GM18870 (cell line): ENCODE results near the gene EPGN.

Experiments
- ATAC-seq: cut with Tn5 transposase; IDR thresholded peaks from one replicate; pipeline ENCODE4 v1.9.1; 2021; ENCODE audit warnings: moderate library complexity; ENCODE audit not compliant: unreplicated experiment

Gene EPGN

GRCh38 chr4:74307170-74307569, 1.1 kb upstream of the EPGN start:
- ATAC-seq: no peak

DNA sequence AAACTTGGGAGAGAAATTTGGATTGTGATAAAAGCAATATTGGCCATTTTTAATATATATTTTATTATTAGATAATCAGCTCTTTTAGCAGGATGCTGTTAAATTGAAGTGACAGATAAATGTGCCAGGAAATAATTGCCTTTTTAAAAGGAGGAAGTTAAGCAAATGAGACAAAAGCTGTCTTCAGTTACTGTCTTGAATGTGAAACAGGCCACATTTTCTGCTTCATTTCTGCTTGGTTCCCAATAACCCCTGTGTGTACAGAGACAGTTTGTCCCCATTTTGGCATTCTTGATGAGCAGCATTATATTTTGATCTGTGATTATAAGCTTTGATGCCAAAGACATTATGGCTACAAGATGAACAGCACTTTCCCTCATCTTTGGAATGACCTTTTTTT, 953 bp downstream of the EPGN start:
- no peak for ATAC-seq

GRCh38 chr4:74311696-74312313, 3.5 kb downstream of the EPGN start:
- peak; percentile 59 for ATAC-seq

- no peak for ATAC-seq
Observed at GRCh38 chr4:74314329-74314728, 6.1 kb downstream of the EPGN start.

- ATAC-seq: no peak
Observed at GRCh38 chr4:74314944-74315343, 6.7 kb downstream of the EPGN start.

DNA sequence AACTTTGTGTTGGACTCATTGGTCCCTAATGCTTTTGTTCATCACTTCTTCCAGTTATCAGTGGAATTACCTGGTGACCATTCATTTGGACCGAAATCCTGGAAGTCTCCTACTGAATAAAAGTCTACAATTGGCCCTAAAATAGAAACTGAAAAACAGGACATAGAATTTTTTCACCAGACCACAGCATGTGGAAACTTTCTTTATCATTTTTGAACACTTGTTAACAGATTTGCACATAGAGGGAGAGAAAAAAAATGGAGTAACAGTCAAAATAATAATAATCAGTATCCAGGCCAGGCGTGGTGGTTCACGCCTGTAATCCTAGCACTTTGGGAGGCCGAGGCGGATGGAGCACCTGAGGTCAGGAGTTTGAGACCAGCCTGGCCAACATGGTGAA, 7.1 kb downstream of the EPGN start:
- no peak for ATAC-seq

GRCh38 chr4:74316397-74316796, 8.1 kb downstream of the EPGN start:
- ATAC-seq: no peak

GRCh38 chr4:74317616-74318246, 9.5 kb downstream of the EPGN start:
- ATAC-seq: no peak

DNA sequence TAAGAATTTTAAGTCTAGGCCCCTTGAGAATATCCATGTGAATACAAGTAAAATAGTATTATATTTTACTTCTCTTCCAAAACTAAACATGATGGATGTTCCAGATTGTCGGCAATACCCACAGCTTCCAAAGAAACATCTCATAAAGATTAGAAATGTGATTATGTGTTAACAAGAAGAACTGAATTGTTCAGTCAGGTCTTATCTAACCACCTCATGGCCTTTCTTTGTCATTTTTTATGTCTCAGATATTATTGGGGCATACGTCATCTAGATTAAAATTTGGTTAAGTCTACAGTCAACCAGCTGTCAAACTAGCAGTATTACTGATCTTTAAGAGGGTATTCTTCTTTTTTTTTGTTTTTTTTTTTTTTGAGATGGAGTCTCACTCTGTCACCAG, 10.0 kb downstream of the EPGN start:
- no peak for ATAC-seq

DNA sequence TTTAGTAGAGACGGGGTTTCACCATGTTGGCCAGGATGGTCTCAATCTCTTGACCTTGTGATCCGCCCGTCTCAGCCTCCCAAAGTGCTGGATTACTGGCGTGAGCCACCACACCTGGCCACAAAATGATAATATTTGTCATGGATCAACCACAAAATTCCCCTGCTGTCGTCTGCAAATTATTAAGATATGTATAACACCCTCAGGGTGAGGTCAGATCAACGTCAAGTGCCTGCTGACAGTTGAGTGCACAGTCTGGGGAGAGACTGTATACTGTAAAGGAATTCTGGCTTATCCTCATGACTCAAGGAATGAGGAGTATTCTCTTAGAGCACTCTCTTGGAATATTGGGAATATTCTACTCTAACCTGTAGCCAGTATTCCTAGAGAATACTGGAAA, 11.2 kb downstream of the EPGN start:
- no peak for ATAC-seq

DNA sequence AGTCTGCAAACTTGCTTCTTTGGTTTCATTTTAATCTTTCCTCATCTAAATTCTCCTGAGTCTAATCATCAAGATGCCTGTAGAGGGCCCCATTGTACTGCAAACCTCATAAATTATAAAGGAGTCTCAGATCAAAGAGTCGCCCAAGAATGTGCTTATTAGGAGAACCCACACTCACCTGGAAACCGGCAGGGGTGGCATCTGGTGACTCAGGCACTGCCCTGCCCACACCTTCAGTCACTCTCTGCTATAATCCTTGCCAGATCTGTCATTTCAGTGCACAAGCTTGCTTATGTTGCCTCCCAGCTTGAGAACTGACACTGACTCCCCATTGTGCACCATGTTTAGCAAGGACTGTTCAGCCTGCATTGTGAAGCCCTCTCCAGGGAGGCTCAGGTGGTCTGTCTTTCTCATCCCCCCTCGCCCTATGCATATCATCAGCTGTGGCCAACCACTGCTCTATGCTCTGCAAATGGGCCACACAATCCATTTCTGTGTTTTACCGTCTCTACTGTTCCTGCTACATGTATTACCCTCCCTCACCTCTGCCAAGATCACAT, 12.4 kb downstream of the EPGN start:
- ATAC-seq: peak; percentile 87

- ATAC-seq: no peak
Observed at GRCh38 chr4:74322301-74322700, 14.0 kb downstream of the EPGN start.

DNA sequence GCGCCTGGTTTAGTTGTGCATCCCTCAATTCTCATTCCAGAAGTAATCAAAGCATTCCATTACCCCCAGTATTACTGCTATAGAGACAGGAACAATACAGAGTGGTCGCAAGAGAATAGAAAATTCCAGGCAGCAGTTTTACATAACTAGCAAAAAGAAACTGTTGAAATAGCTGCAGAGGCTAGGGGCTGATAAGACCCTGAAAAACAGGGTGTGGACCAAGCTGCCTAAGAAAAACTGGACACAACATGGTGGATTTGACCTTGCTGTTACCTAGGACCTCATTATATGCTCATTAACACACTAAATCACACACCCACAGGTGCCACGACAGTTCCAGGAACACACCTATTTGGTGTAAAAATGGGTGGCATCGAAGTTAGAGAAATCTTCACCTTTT, 15.4 kb downstream of the EPGN start:
- ATAC-seq: no peak

DNA sequence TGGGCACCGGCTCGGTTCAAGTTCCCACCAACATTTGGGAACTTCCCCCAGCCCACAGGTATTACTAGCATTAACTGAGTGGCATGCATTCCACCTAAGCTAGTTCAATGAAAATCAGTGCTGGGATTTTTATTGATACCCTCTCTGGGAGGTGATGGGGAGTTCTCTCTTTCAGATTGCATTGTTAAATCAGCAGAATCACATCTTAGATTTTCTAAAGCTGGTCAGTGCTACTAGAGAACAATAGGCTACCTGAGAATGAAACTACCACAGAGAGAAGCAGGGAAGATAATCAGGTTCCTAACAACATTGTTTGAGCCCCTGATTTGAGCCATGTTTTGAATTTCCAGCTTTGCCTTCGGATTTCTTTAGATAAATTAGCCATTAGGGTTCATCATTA, 16.0 kb downstream of the EPGN start:
- ATAC-seq: no peak

GRCh38 chr4:74325886-74326285, 17.6 kb downstream of the EPGN start:
- ATAC-seq: no peak

- no peak for ATAC-seq
Observed at GRCh38 chr4:74327762-74328161, 19.5 kb downstream of the EPGN start.

GRCh38 chr4:74328501-74328900, 20.2 kb downstream of the EPGN start:
- ATAC-seq: no peak

DNA sequence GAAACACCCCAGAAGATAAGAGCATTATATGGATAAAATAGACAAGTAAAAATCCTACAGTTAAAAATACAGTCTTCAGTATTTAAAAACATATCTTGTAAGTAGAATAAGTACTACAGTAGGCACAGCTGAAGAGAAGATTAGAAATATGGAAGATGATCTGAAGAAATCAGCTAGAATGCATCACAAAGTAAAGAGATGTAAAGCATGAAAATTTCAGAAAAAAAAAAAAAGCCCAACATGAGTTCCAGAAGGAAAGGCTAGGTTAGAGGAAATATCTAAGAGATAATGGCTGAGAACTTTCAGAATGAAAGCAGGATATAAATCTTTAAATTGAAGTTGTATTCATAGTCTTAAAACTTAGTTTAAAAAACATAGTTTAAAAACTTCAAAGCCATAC, 21.0 kb downstream of the EPGN start:
- no peak for ATAC-seq

DNA sequence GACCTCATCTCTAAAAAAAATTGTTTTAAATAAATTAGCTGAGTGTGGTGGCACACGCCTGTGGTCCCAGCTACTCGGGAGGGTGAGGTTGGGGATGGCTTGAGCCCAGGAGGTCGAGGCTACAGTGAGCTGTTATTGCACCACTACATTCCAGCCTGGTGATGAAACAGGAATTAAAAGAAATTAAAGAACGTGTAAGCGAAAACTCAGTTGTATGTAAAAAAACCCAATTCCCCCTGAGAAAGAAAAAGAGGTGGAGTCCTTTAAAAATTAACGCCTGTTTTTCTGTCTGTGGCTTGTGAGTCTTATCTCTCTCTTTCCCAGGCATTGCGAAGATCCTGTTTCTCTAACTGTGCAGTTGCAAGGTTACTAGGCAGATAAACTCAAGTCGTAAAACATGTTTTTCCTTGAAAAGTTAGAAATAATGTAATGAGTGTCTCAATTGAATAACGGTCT, 22.1 kb downstream of the EPGN start:
- ATAC-seq: no peak

- no peak for ATAC-seq
Observed at GRCh38 chr4:74331252-74331651, 23.0 kb downstream of the EPGN start.

DNA sequence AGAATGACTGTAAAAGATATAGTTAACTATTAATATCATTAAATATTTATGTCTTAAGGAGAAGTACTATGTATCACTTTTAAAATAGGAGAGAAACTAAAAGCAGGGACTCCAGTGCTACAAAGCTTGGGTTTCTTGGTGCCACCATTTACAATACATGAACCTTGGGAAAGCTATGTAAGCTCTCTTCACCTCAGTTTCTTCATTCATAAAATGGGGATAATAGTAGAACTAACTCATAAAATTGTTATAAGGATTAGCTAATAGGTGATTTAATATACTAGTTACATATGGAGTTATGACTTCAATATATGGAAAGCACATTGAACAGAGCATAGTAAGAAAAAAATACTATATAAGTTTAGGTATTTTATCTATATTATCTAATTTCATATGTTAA, 23.7 kb downstream of the EPGN start:
- no peak for ATAC-seq

DNA sequence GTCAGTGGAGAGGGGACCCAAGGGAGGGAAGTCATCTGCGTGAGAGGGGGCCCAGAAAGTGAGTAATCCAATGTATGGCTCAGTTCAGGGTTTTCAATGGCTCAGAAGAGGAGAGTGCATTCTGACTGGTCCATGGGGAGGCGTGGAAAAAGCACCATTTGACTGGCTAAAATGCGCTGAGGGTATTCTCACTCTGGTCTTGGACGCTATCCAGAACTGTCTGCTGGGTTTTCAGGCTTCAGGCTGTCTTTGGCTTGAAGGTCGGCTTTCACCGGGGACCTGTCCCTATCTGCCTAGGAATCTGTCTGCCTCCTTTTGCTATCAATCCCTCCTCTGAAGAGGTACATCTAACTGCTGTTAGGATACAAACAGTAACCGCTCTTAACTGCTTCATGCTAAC, 26.4 kb downstream of the EPGN start:
- ATAC-seq: no peak
